Gastrocnemius medialis (tissue), 4 donors: Measurements from ENCODE around the gene ATP11A. TPM values are rescaled to one million over a fixed set of nuclear protein-coding genes. Genes with fewer than 3 reads are reported as not detected.

Experiments used
- ATAC-seq, 2 donors: fragments of 150-250 bp; one replicate each; pipeline ENCODE4 v1.9.1; 2016
- DNase-seq, 2 donors: peaks; one replicate each; pipeline ENCODE4 v3.0.0-alpha.2; 2019
- H3K27ac ChIP-seq, 4 donors: fragments of 200-600 bp; sonication (generic); 1 replicate in 1 of 4; 2 replicates in 3 of 4; pipeline ENCODE4 v1.5.1; 2016 to 2018; ENCODE audit warnings: mild to moderate bottlenecking in 2 of 4, moderate library complexity in 1 of 4
- H3K27me3 ChIP-seq, 3 donors: fragments of 200-600 bp; sonication (generic) in 2 of 3; 1 replicate in 1 of 3; 2 replicates in 2 of 3; pipeline versions ENCODE4 v1.5.1 to v1.6.0; 2016 to 2019; ENCODE audit warnings: mild to moderate bottlenecking in 1 of 3, moderate library complexity in 1 of 3
- H3K36me3 ChIP-seq, 2 donors: fragments of 200-600 bp; sonication (generic) in 1 of 2; one replicate each; pipeline ENCODE4 v1.5.1; 2017 to 2018
- H3K4me1 ChIP-seq, 2 donors: fragments of 200-600 bp; sonication (generic) in 1 of 2; one replicate each; pipeline ENCODE4 v1.5.1; 2016 to 2017; ENCODE audit warnings: mild to moderate bottlenecking in 2 of 2
- H3K4me3 ChIP-seq, 4 donors: fragments of 200-600 bp; sonication (generic) in 3 of 4; 1 replicate in 1 of 4; 2 replicates in 3 of 4; pipeline ENCODE4 v1.5.1; 2016 to 2019; ENCODE audit warnings: mild to moderate bottlenecking in 2 of 4
- H3K9me3 ChIP-seq, 3 donors: fragments of 200-600 bp; sonication (generic) in 2 of 3; 1 replicate in 1 of 3; 2 replicates in 2 of 3; pipeline ENCODE4 v1.5.1; 2016 to 2019
- CTCF ChIP-seq, 5 experiments: fragments of 450-650 bp in 3 of 5; fragments of 200-600 bp in 2 of 5; sonication (generic) in 2 of 5; IDR thresholded peaks in 4 of 5; conservative IDR thresholded peaks in 1 of 5; 1 replicate in 4 of 5; 2 replicates in 1 of 5; pipeline ENCODE4 v1.5.1; 2016 to 2019; ENCODE audit warnings: antibody characterized with exemption in 5 of 5, mild to moderate bottlenecking in 3 of 5, moderate library complexity in 3 of 5
- POLR2A ChIP-seq, 2 donors: fragments of 450-650 bp; IDR thresholded peaks; one replicate each; pipeline ENCODE4 v1.6.1; 2017; ENCODE audit warnings: antibody characterized with exemption in 2 of 2, mild to moderate bottlenecking in 2 of 2, moderate library complexity in 2 of 2
- in situ Hi-C, 4 donors: fragments of 200-750 bp; cut with MboI; loops; one replicate each; pipeline versions ENCODE4 v1.15.0 to v1.8.0; 2017; ENCODE audit warnings: low sequenced_read_pairs in 4 of 4
- intact Hi-C: fragments of 100-400 bp; cut with DNase I; formaldehyde crosslinking; loops from one replicate; pipeline ENCODE4 v1.15.1; 2023; ENCODE audit warnings: low total_unique reads
- total RNA-seq, 4 donors: library from RNA; depleted of rRNA; stranded (reverse); fragments of >200 nt; gene quantifications; one replicate each; pipeline versions ENCODE4 v1.1.0 to v1.2.3, GENCODE V29; 2016

The ATP11A gene
- total RNA-seq, 4 donors from 2014 or later, result 10.0 to 14.2 (median 12.6) TPM

- Histone ChIP-seq H3K4me3 (peak overlapping the region; percentile 30 to 45 (median 40)), H3K27ac (no peak overlapping the region), H3K36me3 (no peaks in the 10 kb centered on the region), H3K27me3 (peaks cover 16 to 47% (median 35%) of the 10 kb centered on the region in 3 donors), H3K9me3 (no peaks in the 10 kb centered on the region), H3K4me1 (peaks cover 0 to 12% of the 10 kb centered on the region in 2 donors)
- in situ Hi-C loops, result no loop called here
- ATAC-seq (no peak), DNase-seq (no peak)
- TF ChIP-seq POLR2A (IDR thresholded peaks at IDR 0.05) (no peak), CTCF (IDR thresholded peaks at IDR 0.05 in 4 of 5, conservative IDR thresholded peaks at IDR 0.05 in 1 of 5) (no peak)
- intact Hi-C loops, result no loop called here
Measured at GRCh38 chr13:112894423-112894672, 204.5 kb downstream of the ATP11A start.

- H3K27ac ChIP-seq, result no peak overlapping the region
- peak overlapping the region; percentile 30 to 45 (median 40) for H3K4me3 ChIP-seq
- peaks cover 16 to 52% (median 39%) of the 10 kb centered on the region in 3 donors for H3K27me3 ChIP-seq
- DNase-seq (no peak), ATAC-seq (no peak)
- in situ Hi-C loops, result no loop called here
- H3K9me3 ChIP-seq, result no peaks in the 10 kb centered on the region
- intact Hi-C loops, result no loop called here
- no peak for TF ChIP-seq POLR2A (IDR thresholded peaks at IDR 0.05)
- no peak for TF ChIP-seq CTCF (IDR thresholded peaks at IDR 0.05 in 4 of 5, conservative IDR thresholded peaks at IDR 0.05 in 1 of 5)
- peaks cover 0 to 12% of the 10 kb centered on the region in 2 donors for H3K4me1 ChIP-seq
- H3K36me3 ChIP-seq, result no peaks in the 10 kb centered on the region
Measured at GRCh38 chr13:112894673-112895481, 205.0 kb downstream of the ATP11A start.

- in situ Hi-C loops, result no loop called here
- H3K36me3 ChIP-seq, result no peaks in the 10 kb centered on the region
- ATAC-seq (no peak), DNase-seq (no peak)
- H3K4me3 ChIP-seq, result peak overlapping the region in 1 of 4 donors; percentile 38
- H3K27me3 ChIP-seq, result peaks cover 21 to 55% (median 40%) of the 10 kb centered on the region in 3 donors
- H3K9me3 ChIP-seq, result no peaks in the 10 kb centered on the region
- H3K27ac ChIP-seq, result no peak overlapping the region
- no peak for TF ChIP-seq POLR2A (IDR thresholded peaks at IDR 0.05)
- TF ChIP-seq CTCF (IDR thresholded peaks at IDR 0.05 in 4 of 5, conservative IDR thresholded peaks at IDR 0.05 in 1 of 5), result no peak
- intact Hi-C loops, result no loop called here
- H3K4me1 ChIP-seq, result peaks cover 0 to 12% of the 10 kb centered on the region in 2 donors
Measured at GRCh38 chr13:112895521-112896465, 206.0 kb downstream of the ATP11A start.

GRCh38 chr13:112896736-112897602 lies 207.1 kb downstream of the ATP11A start:
- in situ Hi-C loops, result no loop called here
- no peak for ATAC-seq
- DNase-seq, result no peak
- peaks cover 27 to 55% (median 40%) of the 10 kb centered on the region in 3 donors for H3K27me3 ChIP-seq
- no peak overlapping the region for H3K27ac ChIP-seq
- TF ChIP-seq POLR2A (IDR thresholded peaks at IDR 0.05) (no peak), CTCF (IDR thresholded peaks at IDR 0.05 in 4 of 5, conservative IDR thresholded peaks at IDR 0.05 in 1 of 5) (no peak)
- H3K9me3 ChIP-seq, result no peaks in the 10 kb centered on the region
- H3K36me3 ChIP-seq, result no peaks in the 10 kb centered on the region
- H3K4me3 ChIP-seq, result no peak overlapping the region
- intact Hi-C loops, result no loop called here
- peaks cover 0 to 12% of the 10 kb centered on the region in 2 donors for H3K4me1 ChIP-seq
